Esophagus muscularis mucosa (tissue), 4 donors: ENCODE data around the gene NRF1. TPM values are rescaled to one million over a fixed set of nuclear protein-coding genes. Genes with fewer than 3 reads are reported as not detected.

Source experiments
- DNase-seq: peaks from one replicate; pipeline ENCODE4 v3.0.0-alpha.2; 2017; ENCODE audit errors: extremely low spot score
- H3K27ac ChIP-seq, 4 donors: fragments of 200-600 bp; sonication (generic); replicated peaks in 1 of 4; 1 replicate in 3 of 4; 2 replicates in 1 of 4; pipeline ENCODE4 v1.5.1; 2016 to 2019; ENCODE audit warnings: mild to moderate bottlenecking in 1 of 4
- H3K27me3 ChIP-seq, 4 donors: fragments of 200-600 bp; sonication (generic); one replicate each; pipeline versions ENCODE4 v1.5.1 to v1.6.0; 2016 to 2019
- H3K36me3 ChIP-seq, 4 donors: fragments of 200-600 bp; sonication (generic); one replicate each; pipeline ENCODE4 v1.5.1; 2016 to 2019
- H3K4me1 ChIP-seq, 4 donors: fragments of 200-600 bp; sonication (generic); one replicate each; pipeline ENCODE4 v1.5.1; 2016 to 2019
- H3K4me3 ChIP-seq, 4 donors: fragments of 200-600 bp; sonication (generic); 1 replicate in 2 of 4; 2 replicates in 2 of 4; pipeline ENCODE4 v1.5.1; 2016 to 2019; ENCODE audit warnings: mild to moderate bottlenecking in 4 of 4, moderate library complexity in 1 of 4
- H3K9me3 ChIP-seq, 4 donors: fragments of 200-600 bp; sonication (generic); 1 replicate in 3 of 4; 2 replicates in 1 of 4; pipeline ENCODE4 v1.5.1; 2016 to 2019
- CTCF ChIP-seq, 3 experiments: fragments of 200-600 bp in 2 of 3; fragments of 450-650 bp in 1 of 3; sonication (generic) in 2 of 3; IDR thresholded peaks; one replicate each; pipeline ENCODE4 v1.5.1; 2017 to 2019; ENCODE audit warnings: antibody characterized with exemption in 3 of 3, mild to moderate bottlenecking in 2 of 3, moderate library complexity in 1 of 3
- EP300 ChIP-seq: sonication (generic); formaldehyde crosslinking; IDR thresholded peaks from one replicate; pipeline ENCODE4 v1.6.1; 2017; ENCODE audit warnings: antibody characterized with exemption
- POLR2A ChIP-seq: fragments of 450-650 bp; IDR thresholded peaks from one replicate; pipeline ENCODE4 v1.6.1; 2017; ENCODE audit warnings: antibody characterized with exemption, moderate library complexity, mild to moderate bottlenecking, low read depth
- POLR2AphosphoS5 ChIP-seq, 2 donors: sonication (generic); formaldehyde crosslinking; IDR thresholded peaks; one replicate each; pipeline ENCODE4 v1.6.1; 2017; ENCODE audit warnings: antibody characterized with exemption in 2 of 2
- WGBS: methylation state at CpG from one replicate; pipeline ENCODE4 v1.1.5; 2018; 5-methylcytosine and 5-hydroxymethylcytosine counted together
- intact Hi-C: fragments of 100-400 bp; cut with DNase I; formaldehyde crosslinking; loops from one replicate; pipeline ENCODE4 v1.15.1; 2023
- total RNA-seq, 4 donors: library from RNA; depleted of rRNA; stranded (reverse); fragments of >200 nt; gene quantifications; one replicate each; pipeline versions ENCODE4 v1.1.0 to v1.2.1, GENCODE V29; 2016

Gene NRF1
- total RNA-seq, 4 donors from 2014 or later: 8.7 to 19.1 (median 15.9) TPM

DNA sequence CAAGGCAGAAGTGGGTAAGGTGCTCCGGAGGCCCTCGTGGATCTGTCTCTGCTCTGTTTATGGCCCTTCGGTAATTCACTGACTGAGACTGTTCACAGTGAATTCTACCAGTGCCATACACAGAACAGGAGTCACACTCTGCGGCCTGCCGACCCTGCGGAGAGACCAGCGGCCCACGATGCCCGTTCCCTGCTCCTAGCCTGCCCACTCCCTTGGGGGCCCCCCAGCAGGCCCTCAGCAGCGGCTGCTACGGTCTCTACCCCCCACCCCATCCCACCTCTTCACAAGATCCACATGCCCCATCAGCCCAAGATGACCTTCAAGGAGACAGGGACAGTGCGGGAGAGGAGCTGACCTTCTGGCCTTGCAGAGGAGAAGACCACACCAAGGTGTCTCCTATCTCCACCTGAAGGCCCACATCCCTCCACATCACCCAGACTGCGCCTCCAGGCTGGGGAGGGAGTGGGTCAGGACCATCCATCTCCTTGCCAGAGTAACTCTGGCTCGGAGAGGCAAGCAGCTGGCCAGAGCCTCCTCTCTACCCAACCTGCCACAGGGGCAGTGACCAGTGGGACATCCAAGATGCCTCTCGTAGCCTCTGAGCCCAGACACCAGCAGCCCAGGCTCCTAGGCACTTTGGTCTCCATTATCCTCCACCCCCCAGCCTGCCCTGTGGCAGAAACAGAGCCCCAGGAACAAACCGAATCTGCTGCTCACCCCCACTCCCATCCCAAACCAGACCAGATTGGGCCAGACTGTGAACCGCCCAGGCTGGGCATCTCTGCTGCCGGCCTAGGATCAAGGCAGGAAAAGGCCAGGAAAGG, 163.6 kb downstream of the NRF1 start:
- no peak overlapping the region for H3K4me3 ChIP-seq
- intact Hi-C loops: no loop called here
- peaks cover 20 to 21% (median 21%) of the 10 kb centered on the region in 4 donors for H3K4me1 ChIP-seq
- TF ChIP-seq CTCF (IDR thresholded peaks at IDR 0.05) (no peak), EP300 (no peak), POLR2A (no peak), POLR2AphosphoS5 (IDR thresholded peaks at IDR 0.05) (no peak)
- H3K9me3 ChIP-seq: no peaks in the 10 kb centered on the region
- H3K27me3 ChIP-seq: peaks cover 13 to 76% (median 35%) of the 10 kb centered on the region in 4 donors
- H3K36me3 ChIP-seq: no peaks in the 10 kb centered on the region
- no peak for DNase-seq
- no peak overlapping the region for H3K27ac ChIP-seq
- 89% methylated on average over 14 of the region's 18 CpGs for WGBS

DNA sequence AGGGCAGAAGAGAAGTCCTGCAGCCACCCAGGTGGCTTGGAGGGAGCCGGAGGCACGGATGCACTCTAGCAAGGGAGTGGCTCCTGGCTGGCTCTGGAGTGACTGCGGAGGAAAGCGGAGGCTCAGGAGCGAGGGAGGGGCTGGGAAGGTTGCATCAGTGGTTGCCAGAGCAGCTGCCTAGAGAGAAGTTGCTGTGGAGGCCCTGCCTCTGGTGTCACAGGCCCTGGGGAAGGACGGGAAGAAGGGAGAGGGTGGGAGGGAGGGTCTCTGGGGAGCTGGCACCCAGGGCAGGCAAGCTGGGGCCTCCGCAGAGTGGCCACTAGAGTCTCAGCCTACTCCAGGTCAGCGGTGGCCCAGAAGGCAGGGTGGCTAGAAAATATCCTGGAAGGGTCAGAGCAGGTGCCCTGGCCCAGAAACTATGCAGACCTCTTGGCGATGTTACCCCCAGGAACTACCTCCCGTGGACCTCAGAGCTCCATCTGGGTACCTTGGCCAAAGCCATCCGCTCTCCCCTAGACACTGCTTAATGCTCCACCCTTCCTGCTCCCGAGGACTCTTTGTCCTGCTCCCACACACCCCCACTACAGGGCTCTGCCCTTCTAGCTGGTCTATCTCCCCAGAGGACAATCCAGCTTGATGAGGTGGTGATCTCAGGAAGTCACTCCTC, 164.3 kb downstream of the NRF1 start:
- H3K9me3 ChIP-seq: no peaks in the 10 kb centered on the region
- intact Hi-C loops: no loop called here
- peaks cover 21 to 83% (median 42%) of the 10 kb centered on the region in 4 donors for H3K27me3 ChIP-seq
- no peak for TF ChIP-seq POLR2A
- no peak for TF ChIP-seq POLR2AphosphoS5 (IDR thresholded peaks at IDR 0.05)
- no peak for TF ChIP-seq EP300
- no peak for TF ChIP-seq CTCF (IDR thresholded peaks at IDR 0.05)
- DNase-seq: no peak
- no peaks in the 10 kb centered on the region for H3K36me3 ChIP-seq
- no peak overlapping the region for H3K4me3 ChIP-seq
- no peak overlapping the region for H3K27ac ChIP-seq
- peaks cover 27 to 29% (median 28%) of the 10 kb centered on the region in 4 donors for H3K4me1 ChIP-seq
- 78% methylated on average over 10 of the region's 12 CpGs for WGBS

- Histone ChIP-seq H3K36me3 (no peaks in the 10 kb centered on the region), H3K4me1 (peaks cover 32 to 34% (median 33%) of the 10 kb centered on the region in 4 donors), H3K27ac (no peak overlapping the region), H3K9me3 (no peaks in the 10 kb centered on the region), H3K27me3 (peaks cover 22 to 88% (median 48%) of the 10 kb centered on the region in 4 donors), H3K4me3 (no peak overlapping the region)
- intact Hi-C loops: no loop called here
- 75% methylated on average over 1 of the region's 1 CpG for WGBS
- no peak for TF ChIP-seq CTCF (IDR thresholded peaks at IDR 0.05)
- TF ChIP-seq POLR2AphosphoS5 (IDR thresholded peaks at IDR 0.05): no peak
- TF ChIP-seq POLR2A: no peak
- no peak for TF ChIP-seq EP300
- DNase-seq: no peak
Observed at GRCh38 chr7:129776362-129776722, 164.8 kb downstream of the NRF1 start.

DNA sequence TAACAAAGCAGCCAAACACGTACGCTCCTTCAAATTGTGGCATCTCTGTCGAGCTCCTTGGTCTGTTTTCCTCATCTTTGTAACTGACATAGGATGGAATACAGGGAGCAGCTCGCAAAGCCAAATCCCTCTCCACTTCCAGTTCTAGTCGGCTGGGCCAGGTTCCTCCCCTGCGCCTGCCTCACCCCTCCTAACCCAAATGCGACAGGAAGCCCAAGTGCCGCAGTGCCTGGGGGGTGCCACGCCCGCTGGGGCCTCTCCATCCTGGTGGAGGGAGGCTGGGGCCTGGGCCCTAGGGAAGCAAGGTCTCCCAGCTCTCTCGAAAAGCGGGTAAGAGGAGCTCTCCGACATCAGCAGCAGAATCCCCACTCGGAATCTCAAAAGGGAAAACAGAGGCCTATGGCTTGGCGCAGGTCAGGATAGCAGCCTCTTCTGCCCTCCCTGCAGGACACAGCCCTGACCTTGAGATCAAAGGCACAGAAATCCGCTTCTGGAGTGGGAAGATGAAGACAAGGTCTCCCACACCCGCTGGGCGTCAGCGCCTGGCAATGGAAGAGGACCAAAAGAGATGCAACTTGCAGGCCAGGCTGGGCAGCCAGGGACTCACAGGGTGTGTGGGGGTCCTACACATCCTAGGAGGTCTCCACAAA, 165.8 kb downstream of the NRF1 start:
- intact Hi-C loops: no loop called here
- Histone ChIP-seq H3K27ac (no peak overlapping the region), H3K36me3 (no peaks in the 10 kb centered on the region), H3K9me3 (no peaks in the 10 kb centered on the region), H3K27me3 (peaks cover 29 to 89% (median 57%) of the 10 kb centered on the region in 4 donors), H3K4me1 (peaks cover 42 to 44% (median 43%) of the 10 kb centered on the region in 4 donors), H3K4me3 (no peak overlapping the region)
- no peak for DNase-seq
- no peak for TF ChIP-seq POLR2A
- 71% methylated on average over 16 of the region's 19 CpGs for WGBS
